ENCODE results near the gene TMEM108.

TMEM108 gene

GRCh38 chr3:133404920-133405319, 366.7 kb downstream of the TMEM108 start:
- H3K4me3 ChIP-seq (ENCODE audit: low read length) = no peak overlapping the region
- no peaks in the 10 kb centered on the region for H3K27me3 ChIP-seq (replicated peaks; ENCODE audit: control insufficient read depth, insufficient read depth, low read length)
- no peak for DNase-seq (ENCODE audit: low read depth)
- H3K36me3 ChIP-seq (ENCODE audit: control insufficient read depth, insufficient read depth, low read length, severe bottlenecking) = no peaks in the 10 kb centered on the region
- peaks cover 13% of the 10 kb centered on the region for H3K4me1 ChIP-seq (ENCODE audit: control insufficient read depth, insufficient read depth, low read length)
- no peak overlapping the region for H3K9ac ChIP-seq (ENCODE audit: low read length)
- H3K9me3 ChIP-seq (ENCODE audit: control insufficient read depth, low read length) = no peaks in the 10 kb centered on the region

- Histone ChIP-seq H3K4me1 (ENCODE audit: control insufficient read depth, insufficient read depth, low read length) (peaks cover 16% of the 10 kb centered on the region), H3K9ac (ENCODE audit: low read length) (no peak overlapping the region), H3K27me3 (replicated peaks; ENCODE audit: control insufficient read depth, insufficient read depth, low read length) (no peaks in the 10 kb centered on the region), H3K36me3 (ENCODE audit: control insufficient read depth, insufficient read depth, low read length, severe bottlenecking) (no peaks in the 10 kb centered on the region), H3K4me3 (ENCODE audit: low read length) (peak overlapping the region; percentile 2), H3K9me3 (ENCODE audit: control insufficient read depth, low read length) (no peaks in the 10 kb centered on the region)
- peak; percentile 63 for DNase-seq (ENCODE audit: low read depth)
Measured at GRCh38 chr3:133408366-133408765, 370.2 kb downstream of the TMEM108 start.

- DNase-seq (ENCODE audit: low read depth) = peak; percentile 68
- Histone ChIP-seq H3K27me3 (replicated peaks; ENCODE audit: control insufficient read depth, insufficient read depth, low read length) (no peaks in the 10 kb centered on the region), H3K4me3 (ENCODE audit: low read length) (peak overlapping the region; percentile 2), H3K4me1 (ENCODE audit: control insufficient read depth, insufficient read depth, low read length) (peaks cover 20% of the 10 kb centered on the region), H3K9me3 (ENCODE audit: control insufficient read depth, low read length) (no peaks in the 10 kb centered on the region), H3K36me3 (ENCODE audit: control insufficient read depth, insufficient read depth, low read length, severe bottlenecking) (no peaks in the 10 kb centered on the region), H3K9ac (ENCODE audit: low read length) (no peak overlapping the region)
Measured at GRCh38 chr3:133408961-133409360, 370.8 kb downstream of the TMEM108 start.

GRCh38 chr3:133410191-133410892, 372.2 kb downstream of the TMEM108 start:
- H3K4me3 ChIP-seq (ENCODE audit: low read length) = no peak overlapping the region
- no peaks in the 10 kb centered on the region for H3K27me3 ChIP-seq (replicated peaks; ENCODE audit: control insufficient read depth, insufficient read depth, low read length)
- DNase-seq (ENCODE audit: low read depth) = no peak
- peaks cover 20% of the 10 kb centered on the region for H3K4me1 ChIP-seq (ENCODE audit: control insufficient read depth, insufficient read depth, low read length)
- H3K36me3 ChIP-seq (ENCODE audit: control insufficient read depth, insufficient read depth, low read length, severe bottlenecking) = no peaks in the 10 kb centered on the region
- H3K9me3 ChIP-seq (ENCODE audit: control insufficient read depth, low read length) = no peaks in the 10 kb centered on the region
- H3K9ac ChIP-seq (ENCODE audit: low read length) = no peak overlapping the region

- DNase-seq (ENCODE audit: low read depth) = no peak
- Histone ChIP-seq H3K9me3 (ENCODE audit: control insufficient read depth, low read length) (no peaks in the 10 kb centered on the region), H3K9ac (ENCODE audit: low read length) (no peak overlapping the region), H3K4me1 (ENCODE audit: control insufficient read depth, insufficient read depth, low read length) (peaks cover 20% of the 10 kb centered on the region), H3K27me3 (replicated peaks; ENCODE audit: control insufficient read depth, insufficient read depth, low read length) (no peaks in the 10 kb centered on the region), H3K4me3 (ENCODE audit: low read length) (peak overlapping the region; percentile 70), H3K36me3 (ENCODE audit: control insufficient read depth, insufficient read depth, low read length, severe bottlenecking) (no peaks in the 10 kb centered on the region)
Measured at GRCh38 chr3:133412183-133413132, 374.3 kb downstream of the TMEM108 start.

- H3K4me3 ChIP-seq (ENCODE audit: low read length) = peak overlapping the region; percentile 70
- H3K36me3 ChIP-seq (ENCODE audit: control insufficient read depth, insufficient read depth, low read length, severe bottlenecking) = no peaks in the 10 kb centered on the region
- no peaks in the 10 kb centered on the region for H3K9me3 ChIP-seq (ENCODE audit: control insufficient read depth, low read length)
- peak overlapping the region; percentile 62 for H3K9ac ChIP-seq (ENCODE audit: low read length)
- H3K27me3 ChIP-seq (replicated peaks; ENCODE audit: control insufficient read depth, insufficient read depth, low read length) = peaks cover 5% of the 10 kb centered on the region
- peaks cover 17% of the 10 kb centered on the region for H3K4me1 ChIP-seq (ENCODE audit: control insufficient read depth, insufficient read depth, low read length)
- peak; percentile 36 for DNase-seq (ENCODE audit: low read depth)
Measured at GRCh38 chr3:133413161-133414020, 375.2 kb downstream of the TMEM108 start.

- Histone ChIP-seq H3K4me1 (ENCODE audit: control insufficient read depth, insufficient read depth, low read length) (peaks cover 12% of the 10 kb centered on the region), H3K9me3 (ENCODE audit: control insufficient read depth, low read length) (no peaks in the 10 kb centered on the region), H3K9ac (ENCODE audit: low read length) (no peak overlapping the region), H3K4me3 (ENCODE audit: low read length) (no peak overlapping the region), H3K36me3 (ENCODE audit: control insufficient read depth, insufficient read depth, low read length, severe bottlenecking) (no peaks in the 10 kb centered on the region), H3K27me3 (replicated peaks; ENCODE audit: control insufficient read depth, insufficient read depth, low read length) (peaks cover 5% of the 10 kb centered on the region)
- no peak for DNase-seq (ENCODE audit: low read depth)
Measured at GRCh38 chr3:133414021-133414392, 375.8 kb downstream of the TMEM108 start.

GRCh38 chr3:133418361-133418760, 380.2 kb downstream of the TMEM108 start:
- Histone ChIP-seq H3K4me1 (ENCODE audit: control insufficient read depth, insufficient read depth, low read length) (peaks cover 5% of the 10 kb centered on the region), H3K27me3 (replicated peaks; ENCODE audit: control insufficient read depth, insufficient read depth, low read length) (peaks cover 19% of the 10 kb centered on the region), H3K36me3 (ENCODE audit: control insufficient read depth, insufficient read depth, low read length, severe bottlenecking) (no peaks in the 10 kb centered on the region), H3K9me3 (ENCODE audit: control insufficient read depth, low read length) (no peaks in the 10 kb centered on the region), H3K4me3 (ENCODE audit: low read length) (no peak overlapping the region), H3K9ac (ENCODE audit: low read length) (no peak overlapping the region)
- no peak for DNase-seq (ENCODE audit: low read depth)

- DNase-seq (ENCODE audit: low read depth) = no peak
- no peaks in the 10 kb centered on the region for H3K9me3 ChIP-seq (ENCODE audit: control insufficient read depth, low read length)
- H3K27me3 ChIP-seq (replicated peaks; ENCODE audit: control insufficient read depth, insufficient read depth, low read length) = peaks cover 19% of the 10 kb centered on the region
- H3K9ac ChIP-seq (ENCODE audit: low read length) = no peak overlapping the region
- H3K36me3 ChIP-seq (ENCODE audit: control insufficient read depth, insufficient read depth, low read length, severe bottlenecking) = no peaks in the 10 kb centered on the region
- H3K4me3 ChIP-seq (ENCODE audit: low read length) = no peak overlapping the region
- H3K4me1 ChIP-seq (ENCODE audit: control insufficient read depth, insufficient read depth, low read length) = peaks cover 3% of the 10 kb centered on the region
Measured at GRCh38 chr3:133419151-133419909, 381.1 kb downstream of the TMEM108 start.

- Histone ChIP-seq H3K4me3 (ENCODE audit: low read length) (no peak overlapping the region), H3K9me3 (ENCODE audit: control insufficient read depth, low read length) (no peaks in the 10 kb centered on the region), H3K9ac (ENCODE audit: low read length) (no peak overlapping the region), H3K4me1 (ENCODE audit: control insufficient read depth, insufficient read depth, low read length) (peaks cover 3% of the 10 kb centered on the region), H3K27me3 (replicated peaks; ENCODE audit: control insufficient read depth, insufficient read depth, low read length) (peaks cover 11% of the 10 kb centered on the region), H3K36me3 (ENCODE audit: control insufficient read depth, insufficient read depth, low read length, severe bottlenecking) (no peaks in the 10 kb centered on the region)
- no peak for DNase-seq (ENCODE audit: low read depth)
Measured at GRCh38 chr3:133424937-133425869, 387.0 kb downstream of the TMEM108 start.

Data from adipocyte (in vitro differentiated cells).